Coronary artery (tissue), 2 donors: ENCODE data around the gene ALKBH3.

ENCODE experiments used
- DNase-seq: peaks from one replicate; pipeline ENCODE4 v3.0.0-alpha.2; 2017; ENCODE audit warnings: low spot score
- H3K27ac ChIP-seq, 2 donors: fragments of 200-600 bp; sonication (generic); one replicate each; pipeline ENCODE4 v1.5.1; 2016 to 2019
- H3K4me3 ChIP-seq: fragments of 200-600 bp; sonication (generic); 2 replicates; pipeline ENCODE4 v1.5.1; 2016; ENCODE audit warnings: mild to moderate bottlenecking, moderate library complexity
- CTCF ChIP-seq: fragments of 200-600 bp; sonication (generic); IDR thresholded peaks from one replicate; pipeline ENCODE4 v1.5.1; 2019; ENCODE audit warnings: antibody characterized with exemption

The ALKBH3 gene

DNA sequence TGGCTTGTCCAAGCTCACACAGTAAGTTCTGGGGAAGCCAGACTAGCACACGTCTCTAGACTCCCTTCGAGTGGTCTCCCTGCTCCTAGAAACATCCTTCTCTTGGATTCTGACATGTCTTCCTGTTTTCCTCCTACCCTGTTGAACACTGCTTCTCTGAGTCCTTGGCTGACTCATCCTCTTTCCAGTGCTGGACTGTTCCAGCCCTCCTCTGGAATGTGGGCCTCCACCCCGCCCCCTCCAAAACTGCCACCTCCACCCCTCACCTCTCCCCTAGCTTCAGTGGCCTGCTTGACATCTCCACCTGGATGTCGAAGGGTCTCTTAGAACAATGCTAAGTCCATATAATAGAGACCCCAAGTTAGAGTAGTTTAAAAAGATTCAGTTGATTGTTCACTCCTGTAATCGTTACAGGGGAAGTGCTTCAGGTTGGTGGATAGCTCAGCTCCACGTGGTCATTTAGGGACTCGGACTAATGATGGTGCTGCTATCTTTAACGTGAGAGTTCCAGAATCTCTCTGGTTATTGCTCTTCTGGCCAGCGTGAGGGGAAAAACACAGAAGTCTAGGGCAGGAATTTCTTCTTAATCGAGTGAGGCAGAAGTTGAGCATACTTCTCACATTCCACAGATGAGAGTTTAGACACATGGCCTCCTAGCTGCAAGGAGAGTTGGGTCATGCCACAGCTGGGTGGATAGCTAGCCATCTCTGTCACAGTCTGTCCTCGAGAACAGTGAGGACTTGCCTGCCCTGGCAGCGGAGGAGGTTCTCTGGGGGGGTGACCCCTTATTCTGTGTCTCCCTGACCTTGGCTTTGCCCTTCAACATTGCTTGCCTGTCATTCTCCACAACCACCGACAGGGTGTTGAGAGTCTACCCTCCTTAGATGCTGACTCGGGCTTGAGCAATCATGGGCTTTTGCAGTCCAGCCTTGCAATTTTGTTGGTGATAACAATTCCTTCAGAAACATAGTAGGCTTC, 57.1 kb downstream of the ALKBH3 start:
- Histone ChIP-seq H3K27ac (peak overlapping the region; percentile 44 to 90), H3K4me3 (no peak overlapping the region)
- no peak for TF ChIP-seq CTCF
- DNase-seq = no peak

- DNase-seq = no peak
- H3K4me3 ChIP-seq = peak overlapping the region; percentile 85
- TF ChIP-seq CTCF = no peak
- H3K27ac ChIP-seq = peak overlapping the region; percentile 72 to 99
These were observed 60.8 kb downstream of the ALKBH3 start for GRCh38 chr11:43941257-43941994.

DNA sequence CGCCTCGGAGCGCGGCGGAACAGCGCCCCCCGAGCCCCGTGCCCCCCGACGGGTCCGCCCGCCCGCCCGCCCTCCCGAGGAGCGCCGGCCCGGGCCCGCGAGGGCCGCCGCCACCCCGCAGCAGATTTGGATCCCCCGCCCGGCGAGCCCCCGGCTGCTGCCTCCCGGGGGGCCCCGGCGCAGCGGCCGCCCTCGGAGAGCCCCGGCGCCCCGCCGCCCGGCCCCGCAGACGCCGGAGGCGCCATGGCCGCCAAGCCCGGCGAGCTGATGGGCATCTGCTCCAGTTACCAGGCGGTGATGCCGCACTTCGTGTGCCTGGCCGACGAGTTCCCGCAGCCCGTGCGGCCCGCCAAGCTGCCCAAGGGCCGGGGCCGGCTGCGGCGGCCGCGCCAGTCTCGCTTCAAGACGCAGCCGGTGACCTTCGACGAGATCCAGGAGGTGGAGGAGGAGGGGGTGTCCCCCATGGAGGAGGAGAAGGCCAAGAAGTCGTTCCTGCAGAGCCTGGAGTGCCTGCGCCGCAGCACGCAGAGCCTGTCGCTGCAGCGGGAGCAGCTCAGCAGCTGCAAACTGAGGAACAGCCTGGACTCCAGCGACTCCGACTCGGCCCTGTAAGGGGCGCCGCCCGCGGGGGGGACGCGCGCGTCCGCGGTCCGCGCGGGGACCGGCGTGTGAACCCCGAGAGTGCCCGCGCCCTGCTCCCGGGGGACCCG, 62.2 kb downstream of the ALKBH3 start:
- Histone ChIP-seq H3K27ac (peak overlapping the region; percentile 96 to 99), H3K4me3 (peak overlapping the region; percentile 85)
- no peak for DNase-seq
- no peak for TF ChIP-seq CTCF

GRCh38 chr11:43943372-43943930, 62.8 kb downstream of the ALKBH3 start:
- H3K27ac ChIP-seq = peak overlapping the region; percentile 96 to 99
- DNase-seq = no peak
- no peak for TF ChIP-seq CTCF
- H3K4me3 ChIP-seq = peak overlapping the region; percentile 85

GRCh38 chr11:43943931-43944751, 63.5 kb downstream of the ALKBH3 start:
- H3K27ac ChIP-seq = peak overlapping the region; percentile 96 to 99
- DNase-seq = no peak
- TF ChIP-seq CTCF = no peak
- H3K4me3 ChIP-seq = peak overlapping the region; percentile 85

DNA sequence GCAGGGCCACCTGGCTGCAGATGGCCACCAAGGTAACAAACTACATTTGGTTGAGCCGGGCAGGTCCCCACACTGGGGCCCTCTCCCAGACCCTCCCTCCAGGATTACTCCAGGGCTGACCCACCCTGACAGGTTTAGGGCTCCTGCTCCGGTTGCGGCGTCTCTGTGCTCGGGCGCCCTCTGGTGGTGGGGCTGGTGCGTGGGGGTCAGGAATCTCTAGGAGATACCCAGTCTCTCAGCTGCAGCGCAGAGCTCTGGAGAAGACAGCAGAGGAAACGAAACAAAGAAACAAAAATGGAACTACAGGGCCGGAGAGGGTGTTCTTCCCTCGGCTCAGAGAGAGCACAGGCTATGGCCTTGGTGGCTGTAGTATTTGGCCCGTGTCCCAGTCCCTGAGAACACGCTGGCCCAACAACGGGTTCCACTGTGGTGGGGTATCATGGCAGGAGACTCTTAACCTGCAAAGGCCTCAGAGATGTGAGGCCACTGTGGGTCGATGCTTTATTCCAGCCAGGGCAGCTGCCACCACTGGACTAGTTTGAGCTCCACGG, 64.2 kb downstream of the ALKBH3 start:
- Histone ChIP-seq H3K4me3 (peak overlapping the region; percentile 85), H3K27ac (peak overlapping the region; percentile 96 to 99)
- no peak for DNase-seq
- TF ChIP-seq CTCF = peak; percentile 86
